PC-9 (cell line): ENCODE measurements around the gene COL21A1. TPM values are rescaled to one million over a fixed set of nuclear protein-coding genes. Genes with fewer than 3 reads are reported as not detected.

Experiments
- BruUV-seq: library from RNA; stranded (reverse); fragments of 400-500 nt; replicated peaks from 2 replicates; lab custom pipeline; 2021; lab: Mats Ljungman, UMichigan
- CTCF ChIA-PET: fragments of 300-600 bp; sonication (Branson Sonifier 250); formaldehyde crosslinking; loops from one replicate; lab custom pipeline; 2022; ENCODE audit warnings: antibody characterized with exemption; lab: Charles Lee
- POLR2A ChIA-PET: fragments of 300-600 bp; sonication (Branson Sonifier 250); formaldehyde crosslinking; loops from one replicate; lab custom pipeline; 2022; ENCODE audit warnings: antibody characterized with exemption; ENCODE audit not compliant: unreplicated experiment; lab: Charles Lee
- DNase-seq, 2 experiments: peaks; one replicate each; pipeline versions ENCODE4 v3.0.0 to v3.0.0-alpha.2; 2015 to 2022; ENCODE audit warnings: mixed read lengths in 1 of 2
- H2AFZ ChIP-seq: fragments of 200-600 bp; sonication (generic); 2 replicates; pipeline ENCODE4 v1.8.1; 2017; ENCODE audit warnings: antibody characterized with exemption
- H3F3A ChIP-seq: fragments of 200-600 bp; sonication (generic); 2 replicates; pipeline ENCODE4 v1.8.1; 2017; ENCODE audit warnings: antibody characterized with exemption, mild to moderate bottlenecking, low read depth; ENCODE audit not compliant: insufficient read depth
- H3K27ac ChIP-seq: fragments of 200-600 bp; sonication (generic); 2 replicates; pipeline ENCODE4 v1.6.1; 2016; ENCODE audit warnings: mixed run types
- H3K27me3 ChIP-seq: fragments of 200-600 bp; sonication (generic); 2 replicates; pipeline ENCODE4 v1.6.1; 2016; ENCODE audit warnings: low read depth, mixed run types; ENCODE audit not compliant: insufficient read depth
- H3K36me3 ChIP-seq: fragments of 200-600 bp; sonication (generic); 2 replicates; pipeline ENCODE4 v1.6.1; 2016; ENCODE audit warnings: low read depth, mixed run types
- H3K4me1 ChIP-seq: fragments of 200-600 bp; sonication (generic); replicated peaks from 2 replicates; pipeline ENCODE4 v1.6.1; 2016; ENCODE audit warnings: mixed run types; ENCODE audit not compliant: insufficient read depth
- H3K4me2 ChIP-seq: fragments of 200-600 bp; sonication (generic); 2 replicates; pipeline ENCODE4 v1.6.1; 2017; ENCODE audit warnings: mixed run types
- H3K4me3 ChIP-seq: fragments of 200-600 bp; sonication (generic); 2 replicates; pipeline ENCODE4 v1.6.1; 2016; ENCODE audit warnings: mixed run types
- H3K79me2 ChIP-seq: fragments of 200-600 bp; sonication (generic); 2 replicates; pipeline ENCODE4 v1.6.1; 2017; ENCODE audit warnings: low read depth, mixed run types
- H3K9me2 ChIP-seq: fragments of 200-600 bp; sonication (generic); 2 replicates; pipeline ENCODE4 v1.8.1; 2017; ENCODE audit warnings: mild to moderate bottlenecking; ENCODE audit not compliant: insufficient read depth
- H3K9me3 ChIP-seq: fragments of 200-600 bp; sonication (generic); 2 replicates; pipeline ENCODE4 v1.8.1; 2016; ENCODE audit warnings: low read depth; ENCODE audit not compliant: insufficient read depth
- H4K20me1 ChIP-seq: fragments of 200-600 bp; sonication (generic); 2 replicates; pipeline ENCODE4 v1.8.1; 2017; ENCODE audit not compliant: insufficient read depth
- CTCF ChIP-seq: fragments of 200-600 bp; sonication (generic); conservative IDR thresholded peaks from 2 replicates; pipeline ENCODE4 v1.6.1; 2017; ENCODE audit warnings: mixed run types, antibody characterized with exemption, mild to moderate bottlenecking, moderate library complexity
- EZH2 ChIP-seq: fragments of 200-600 bp; sonication (generic); IDR thresholded peaks from 2 replicates; pipeline ENCODE4 v1.8.0; 2017; ENCODE audit warnings: antibody characterized with exemption, low read depth
- intact Hi-C: fragments of 100-400 bp; cut with micrococcal nuclease; formaldehyde crosslinking; loops from one replicate; pipeline ENCODE4 v1.10.0; 2022; ENCODE audit not compliant: unreplicated experiment
- total RNA-seq: library from RNA; stranded (reverse); gene quantifications from 2 replicates; pipeline ENCODE4 v1.2.3, GENCODE V29; 2021

The COL21A1 gene
- total RNA-seq, 1 experiment from 2014 or later, result not detected

GRCh38 chr6:56043076-56043475, 204.3 kb downstream of the COL21A1 start:
- no peaks in the 10 kb centered on the region for H3K79me2 ChIP-seq
- ChIA-PET POLR2A (no interaction called here), CTCF (no interaction called here)
- H3K9me3 ChIP-seq, result no peaks in the 10 kb centered on the region
- H3K4me1 ChIP-seq, result no peaks in the 10 kb centered on the region
- DNase-seq, result no peak
- intact Hi-C loops, result no loop called here
- no peak for TF ChIP-seq EZH2
- TF ChIP-seq CTCF, result no peak
- H3K4me3 ChIP-seq, result no peak overlapping the region
- H4K20me1 ChIP-seq, result no peaks in the 10 kb centered on the region; the same call in 1 of the 2 replicates
- H3K27me3 ChIP-seq, result no peaks in the 10 kb centered on the region
- 0 out of 2 replicates have a peak, but pooled peaks cover 5% of the 10 kb centered on the region for H3K9me2 ChIP-seq
- H3K4me2 ChIP-seq, result no peak overlapping the region
- no peaks in the 10 kb centered on the region for H3F3A ChIP-seq
- no peaks in the 10 kb centered on the region for H3K36me3 ChIP-seq
- no peak overlapping the region for H3K27ac ChIP-seq
- no peak overlapping the region for H2AFZ ChIP-seq
- no TSS peak for BruUV-seq

- no peak for DNase-seq
- TF ChIP-seq EZH2 (no peak), CTCF (no peak)
- Histone ChIP-seq H3K9me2 (0 out of 2 replicates have a peak, but pooled peaks cover 5% of the 10 kb centered on the region), H3K4me3 (no peak overlapping the region), H3K9me3 (no peaks in the 10 kb centered on the region), H3K4me1 (no peaks in the 10 kb centered on the region), H3F3A (no peaks in the 10 kb centered on the region), H3K79me2 (no peaks in the 10 kb centered on the region), H3K36me3 (no peaks in the 10 kb centered on the region), H3K4me2 (no peak overlapping the region), H3K27me3 (no peaks in the 10 kb centered on the region), H4K20me1 (no peaks in the 10 kb centered on the region; the same call in 1 of the 2 replicates), H3K27ac (no peak overlapping the region), H2AFZ (no peak overlapping the region)
- BruUV-seq, result no TSS peak
- POLR2A ChIA-PET, result no interaction called here
- intact Hi-C loops, result no loop called here
- CTCF ChIA-PET, result no interaction called here
These were observed 205.8 kb downstream of the COL21A1 start for GRCh38 chr6:56041591-56041990.

GRCh38 chr6:56040889-56041301, 206.5 kb downstream of the COL21A1 start:
- Histone ChIP-seq H4K20me1 (no peaks in the 10 kb centered on the region; the same call in 1 of the 2 replicates), H3K27me3 (no peaks in the 10 kb centered on the region), H3K4me2 (no peak overlapping the region), H3K27ac (no peak overlapping the region), H2AFZ (0 out of 2 replicates have a peak overlapping the region, but pooled peaks have one; percentile 24), H3K36me3 (no peaks in the 10 kb centered on the region), H3K4me3 (no peak overlapping the region), H3F3A (no peaks in the 10 kb centered on the region), H3K79me2 (no peaks in the 10 kb centered on the region), H3K4me1 (no peaks in the 10 kb centered on the region), H3K9me2 (0 out of 2 replicates have a peak, but pooled peaks cover 5% of the 10 kb centered on the region), H3K9me3 (no peaks in the 10 kb centered on the region)
- intact Hi-C loops, result no loop called here
- DNase-seq, result no peak
- no TSS peak for BruUV-seq
- POLR2A ChIA-PET, result no interaction called here
- CTCF ChIA-PET, result no interaction called here
- TF ChIP-seq EZH2, result no peak
- no peak for TF ChIP-seq CTCF
